Activated CD8-positive, alpha-beta memory T cell treated with anti-CD3 and anti-CD28 coated beads, Interleukin-2, amount 50 U/mL, for 24 hours (primary cell): ENCODE data around the gene RAD23B.

Source experiments
- DNase-seq: peaks from one replicate; pipeline ENCODE4 v3.0.0-alpha.2; 2020; ENCODE audit errors: extremely low read depth

RAD23B gene

GRCh38 chr9:107268560-107268959 is 14.5 kb upstream of the RAD23B start:
- no peak for DNase-seq

- no peak for DNase-seq
Observed at GRCh38 chr9:107269254-107269653, 13.8 kb upstream of the RAD23B start.

DNA sequence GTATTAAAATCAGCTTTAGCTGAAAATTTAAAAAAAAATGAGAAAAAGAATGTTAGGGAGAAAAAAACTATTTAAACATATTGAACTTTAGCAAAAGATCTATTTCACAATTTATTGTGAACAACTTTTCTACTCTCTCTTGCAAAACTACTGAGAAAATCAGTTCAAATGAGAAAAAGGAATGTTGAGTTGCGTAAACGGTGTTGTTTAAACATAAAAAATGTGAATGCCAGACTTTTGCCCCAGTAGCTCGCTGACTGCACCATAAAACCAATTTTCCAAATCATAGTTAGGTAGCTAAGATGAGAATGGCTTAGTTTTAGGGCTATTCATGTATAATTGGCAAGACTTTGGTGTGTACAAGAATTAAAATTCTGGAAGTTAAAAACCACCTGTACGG is 13.4 kb upstream of the RAD23B start:
- no peak for DNase-seq

DNA sequence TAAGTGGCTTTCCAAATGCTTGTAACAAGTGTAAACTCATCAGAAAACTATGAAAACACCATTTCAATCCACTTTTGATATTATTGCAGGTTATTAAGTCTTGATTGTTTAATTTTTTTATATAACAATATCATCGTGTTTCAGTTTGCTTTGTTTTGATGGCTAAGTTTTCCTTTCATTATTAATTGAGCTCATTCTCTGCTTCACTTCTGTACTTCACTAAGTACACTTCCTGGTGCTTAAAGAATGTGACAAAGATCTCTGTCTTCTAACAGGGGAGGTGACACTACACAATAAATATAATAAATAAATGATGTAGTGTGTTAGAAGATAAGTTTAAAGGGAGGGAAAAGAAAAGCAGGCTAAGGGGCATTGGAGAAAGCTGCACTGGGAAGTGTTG is 13.0 kb upstream of the RAD23B start:
- no peak for DNase-seq

DNA sequence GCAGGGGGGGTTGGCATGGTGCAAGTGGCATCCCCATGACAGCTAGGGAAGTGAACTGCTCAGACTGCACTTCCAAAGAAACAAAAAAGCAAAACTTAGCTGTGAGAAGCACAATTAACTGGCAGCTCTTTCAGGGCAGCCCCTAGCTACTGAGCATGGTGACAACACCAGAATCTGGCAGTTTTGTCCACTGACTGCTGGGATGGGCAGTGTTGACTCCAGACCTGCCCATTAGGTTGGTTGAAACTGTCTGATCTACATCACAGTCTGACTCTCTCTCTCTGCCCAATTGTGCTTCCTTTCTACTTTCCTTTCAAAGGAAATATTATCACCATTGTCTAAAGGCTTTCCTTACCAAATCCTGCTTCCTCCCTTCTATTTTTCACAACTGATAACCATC is 12.5 kb upstream of the RAD23B start:
- no peak for DNase-seq

GRCh38 chr9:107273634-107274033 is 9.4 kb upstream of the RAD23B start:
- no peak for DNase-seq

DNA sequence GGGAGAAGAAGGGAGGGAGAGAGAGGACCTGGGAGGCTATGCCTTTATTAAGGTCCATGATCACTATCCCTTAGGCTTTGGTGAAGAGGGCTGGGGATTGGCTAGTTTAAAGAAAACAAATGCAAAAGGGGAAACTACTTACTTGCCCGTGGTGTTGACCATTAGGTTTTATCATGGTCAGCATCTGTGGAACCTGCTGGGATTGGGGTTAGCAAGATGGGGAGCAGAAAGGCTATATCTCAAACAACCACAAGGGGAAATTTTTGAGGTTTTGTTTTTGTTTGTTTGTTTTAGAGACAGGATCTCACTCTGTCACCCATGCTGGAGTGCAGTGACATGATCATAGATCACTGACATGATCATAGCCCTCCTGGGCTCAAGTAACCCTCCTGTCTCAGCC is 9.0 kb upstream of the RAD23B start:
- no peak for DNase-seq

DNA sequence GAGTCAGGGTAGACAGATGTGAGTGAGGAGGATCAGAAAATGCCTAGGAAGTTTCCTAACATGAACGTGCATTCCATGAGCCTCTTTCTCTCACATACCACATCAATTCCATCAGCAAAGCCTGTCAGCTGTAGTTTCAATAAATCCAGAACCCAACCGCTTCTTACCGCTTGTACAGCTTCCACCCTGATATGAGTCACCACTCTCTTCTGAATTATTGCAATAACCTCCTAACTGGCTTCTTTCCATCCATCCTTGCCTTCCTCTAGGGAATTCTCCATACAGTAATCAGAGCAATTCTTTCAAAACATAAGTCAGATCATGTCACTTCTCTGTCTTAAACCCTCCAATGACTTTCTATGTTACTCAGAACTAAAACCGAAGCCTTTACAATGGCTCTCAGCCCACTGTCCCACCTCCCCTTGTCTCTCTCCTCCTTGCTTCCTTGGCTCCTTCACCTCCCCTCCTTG is 8.1 kb upstream of the RAD23B start:
- no peak for DNase-seq

GRCh38 chr9:107275530-107275929 is 7.5 kb upstream of the RAD23B start:
- DNase-seq = no peak

GRCh38 chr9:107276966-107277710 is 5.9 kb upstream of the RAD23B start:
- no peak for DNase-seq

DNA sequence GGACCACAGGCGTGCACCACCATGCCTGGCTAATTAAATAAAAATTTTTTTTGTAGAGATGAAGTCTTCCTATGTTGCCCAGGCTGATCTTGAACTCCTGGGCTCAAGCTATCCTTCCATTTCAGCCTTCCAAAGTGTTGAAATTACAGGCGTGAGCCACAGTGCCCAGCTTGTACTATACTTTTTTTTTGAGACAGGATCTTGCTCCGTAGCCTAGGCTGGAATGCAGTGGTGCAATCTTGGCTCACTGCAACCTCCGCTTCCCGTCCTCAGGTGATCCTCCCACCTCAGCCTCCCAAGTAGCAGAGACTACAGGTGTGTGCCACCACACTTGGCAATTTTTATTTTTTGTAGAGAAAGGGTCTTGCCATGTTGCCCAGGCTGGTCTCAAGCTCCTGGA is 5.3 kb upstream of the RAD23B start:
- no peak for DNase-seq

- no peak for DNase-seq
Observed at GRCh38 chr9:107279086-107279485, 4.0 kb upstream of the RAD23B start.

- no peak for DNase-seq
Observed at GRCh38 chr9:107280543-107280942, 2.5 kb upstream of the RAD23B start.

DNA sequence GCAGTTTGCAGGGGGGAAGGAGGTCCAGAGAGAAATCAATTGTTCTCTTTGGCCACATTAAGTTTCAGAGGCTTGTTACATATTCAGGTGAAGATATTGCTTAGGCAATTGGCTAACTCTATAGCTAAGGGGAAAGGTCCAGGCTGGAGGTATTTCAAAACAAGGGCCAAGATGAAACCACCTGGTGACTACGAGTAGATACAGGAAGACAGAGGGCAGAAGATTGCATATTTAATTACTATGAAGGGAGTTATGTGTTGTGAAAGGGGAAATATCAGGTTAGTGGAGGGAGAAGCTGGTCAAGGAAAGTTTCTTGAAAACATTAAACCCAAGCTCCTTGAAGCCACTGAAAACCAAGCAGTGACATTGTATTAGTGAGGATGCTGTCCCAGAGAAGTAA is 1.9 kb upstream of the RAD23B start:
- DNase-seq = no peak

DNA sequence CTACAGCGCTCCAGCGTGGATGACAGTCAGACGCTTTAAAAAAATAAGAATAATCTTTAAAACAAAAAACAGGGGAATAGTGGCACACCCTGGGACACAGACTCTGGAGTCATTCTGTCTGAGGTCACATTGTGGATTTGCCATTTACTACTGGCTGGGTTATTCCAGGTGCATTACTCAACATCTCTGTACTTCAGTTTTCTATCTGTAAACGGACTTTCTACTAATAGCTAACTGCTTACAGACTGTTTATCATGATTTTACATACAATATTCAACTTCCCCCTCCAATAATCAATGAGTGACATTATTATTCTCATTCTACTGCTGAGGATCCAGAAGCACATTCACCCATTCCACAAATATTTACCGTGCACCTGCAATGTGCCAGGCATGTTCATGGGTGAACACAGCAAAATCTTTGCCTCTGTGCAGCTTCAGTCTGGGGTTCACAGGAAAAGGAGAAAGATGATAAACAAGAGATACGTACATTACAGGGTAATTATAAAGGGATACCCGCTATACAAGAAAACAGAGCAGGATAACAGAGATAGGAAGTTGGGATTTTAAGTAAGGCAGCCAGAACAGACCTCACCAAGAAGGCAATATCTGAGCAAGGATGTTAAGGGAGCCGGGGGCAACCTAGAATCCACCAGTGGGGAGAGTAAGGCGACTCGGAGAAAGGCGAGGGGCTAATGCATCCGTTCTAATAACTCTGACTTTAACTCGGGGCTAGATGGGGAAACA is 984 bp upstream of the RAD23B start:
- no peak for DNase-seq

DNA sequence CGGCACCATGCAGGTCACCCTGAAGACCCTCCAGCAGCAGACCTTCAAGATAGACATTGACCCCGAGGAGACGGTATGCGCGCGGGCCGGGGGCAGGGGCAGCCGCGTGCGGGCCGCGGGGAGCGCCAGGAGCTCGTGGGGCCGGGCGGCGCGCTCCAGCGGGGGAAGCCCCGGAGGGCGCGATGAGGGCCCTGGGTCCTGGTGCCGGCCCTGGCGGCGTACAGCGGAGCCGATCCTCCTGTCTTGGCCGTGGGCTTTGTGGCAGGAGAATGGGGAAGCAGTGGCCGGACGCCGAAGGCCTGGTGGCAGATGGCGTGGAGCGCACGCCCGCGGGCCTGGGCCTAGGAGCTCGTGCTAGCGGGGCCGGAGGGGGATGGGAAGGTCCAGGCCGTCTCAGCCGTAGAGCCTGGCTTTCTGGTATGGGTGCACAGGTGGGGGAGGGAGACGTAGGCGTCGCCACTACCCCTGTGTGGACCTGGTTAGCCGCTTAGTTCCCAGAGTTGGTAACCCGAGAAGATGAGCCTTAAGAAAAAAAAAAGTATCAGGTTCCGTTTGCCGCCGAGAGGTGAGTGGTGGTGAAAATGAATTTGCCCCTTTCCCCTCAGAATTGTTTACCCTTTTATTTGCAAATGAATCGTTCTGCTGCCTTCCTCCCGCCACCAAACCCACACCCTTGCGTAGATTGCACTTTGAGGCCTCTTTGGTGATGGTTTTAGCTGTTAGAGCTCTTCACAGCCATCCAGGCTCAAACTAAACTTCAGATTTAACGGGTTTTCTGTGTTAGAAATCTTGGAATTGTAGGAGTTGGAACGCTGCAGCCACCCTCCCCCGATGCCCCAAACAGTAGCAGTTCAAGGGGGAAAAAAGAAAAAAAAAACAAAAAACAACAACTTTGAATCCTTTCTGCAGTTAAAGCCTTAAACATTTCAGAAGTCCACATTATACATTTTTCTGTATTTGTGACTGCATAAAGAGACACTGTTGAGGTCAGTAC is 841 bp downstream of the RAD23B start:
- DNase-seq = peak; percentile 32

- no peak for DNase-seq
Observed at GRCh38 chr9:107284636-107285035, 1.6 kb downstream of the RAD23B start.

- no peak for DNase-seq
Observed at GRCh38 chr9:107285286-107285685, 2.2 kb downstream of the RAD23B start.

DNA sequence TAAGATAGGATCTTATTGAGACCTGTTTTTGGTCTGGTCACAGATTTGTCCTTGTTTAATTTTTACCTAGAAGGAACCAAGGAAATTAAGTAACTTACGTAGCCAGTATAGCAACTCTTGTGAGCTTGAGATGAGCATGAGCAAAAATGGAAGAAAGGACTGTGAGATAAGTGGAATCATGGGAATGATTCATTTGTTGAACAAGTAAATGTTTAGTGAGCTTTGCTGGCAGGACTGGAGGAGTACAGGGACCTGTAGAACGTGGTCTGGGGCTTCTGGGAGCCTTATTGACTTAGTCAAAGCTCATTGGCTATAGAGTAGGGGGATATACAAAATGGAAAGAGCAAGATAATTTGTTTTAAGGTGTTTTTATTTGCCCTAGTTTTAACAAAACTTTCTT is 3.0 kb downstream of the RAD23B start:
- no peak for DNase-seq

DNA sequence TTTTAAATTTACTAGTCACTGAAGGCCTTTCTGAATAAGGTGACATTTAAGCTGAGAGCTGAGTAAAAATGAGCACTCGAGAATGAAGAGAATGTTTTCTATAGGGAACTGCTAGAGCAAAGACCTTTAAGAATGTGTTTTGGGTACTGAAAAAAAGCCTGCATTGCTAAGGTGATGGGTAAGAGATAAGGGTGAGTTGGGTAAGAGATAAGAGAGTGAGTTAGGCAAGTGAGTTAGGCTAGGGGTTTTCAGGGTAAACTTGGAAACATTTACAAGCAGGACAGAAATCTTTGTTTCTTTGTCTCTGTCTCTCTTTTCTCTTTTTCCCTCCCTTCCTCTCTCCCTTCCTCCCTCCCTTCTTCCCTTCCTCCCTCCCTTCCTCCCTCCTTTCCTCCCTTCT is 5.6 kb downstream of the RAD23B start:
- DNase-seq = no peak

DNA sequence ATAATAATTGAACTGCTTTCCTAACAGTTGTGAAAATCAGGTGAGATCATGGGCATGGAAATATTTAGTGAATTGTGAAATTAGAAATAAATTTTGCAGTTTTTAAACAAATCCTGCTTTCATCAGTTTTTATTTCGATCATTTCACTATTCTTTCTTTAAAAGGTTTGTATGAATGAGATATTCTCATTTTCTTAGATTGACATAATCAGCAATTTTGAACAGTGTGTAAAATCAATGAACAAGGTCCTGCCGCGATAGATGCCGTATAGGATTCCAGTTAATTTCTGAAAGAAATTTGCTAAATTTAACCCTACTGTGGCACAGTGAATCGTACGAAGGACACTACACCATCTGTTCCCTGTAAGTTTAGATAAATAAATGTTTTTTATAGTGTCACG is 7.5 kb downstream of the RAD23B start:
- no peak for DNase-seq
